Middle frontal gyrus (tissue), 1 donor: ENCODE data around the gene ANKRD55.
"Not testable (repeated sequence)": the region's sequence is repeated elsewhere in the genome, so short reads cannot be mapped to it uniquely, and the experiment has no call there.

Experiments
- DNase-seq: peaks from one replicate; pipeline ENCODE4 v3.0.0-alpha.2; 2015; ENCODE audit warnings: low spot score; ENCODE audit errors: extremely low spot score

ANKRD55 gene

GRCh38 chr5:56080375-56081052, 152.6 kb downstream of the ANKRD55 start:
- no peak for DNase-seq

GRCh38 chr5:56079157-56079500, 154.0 kb downstream of the ANKRD55 start:
- DNase-seq, result not testable (repeated sequence)

DNA sequence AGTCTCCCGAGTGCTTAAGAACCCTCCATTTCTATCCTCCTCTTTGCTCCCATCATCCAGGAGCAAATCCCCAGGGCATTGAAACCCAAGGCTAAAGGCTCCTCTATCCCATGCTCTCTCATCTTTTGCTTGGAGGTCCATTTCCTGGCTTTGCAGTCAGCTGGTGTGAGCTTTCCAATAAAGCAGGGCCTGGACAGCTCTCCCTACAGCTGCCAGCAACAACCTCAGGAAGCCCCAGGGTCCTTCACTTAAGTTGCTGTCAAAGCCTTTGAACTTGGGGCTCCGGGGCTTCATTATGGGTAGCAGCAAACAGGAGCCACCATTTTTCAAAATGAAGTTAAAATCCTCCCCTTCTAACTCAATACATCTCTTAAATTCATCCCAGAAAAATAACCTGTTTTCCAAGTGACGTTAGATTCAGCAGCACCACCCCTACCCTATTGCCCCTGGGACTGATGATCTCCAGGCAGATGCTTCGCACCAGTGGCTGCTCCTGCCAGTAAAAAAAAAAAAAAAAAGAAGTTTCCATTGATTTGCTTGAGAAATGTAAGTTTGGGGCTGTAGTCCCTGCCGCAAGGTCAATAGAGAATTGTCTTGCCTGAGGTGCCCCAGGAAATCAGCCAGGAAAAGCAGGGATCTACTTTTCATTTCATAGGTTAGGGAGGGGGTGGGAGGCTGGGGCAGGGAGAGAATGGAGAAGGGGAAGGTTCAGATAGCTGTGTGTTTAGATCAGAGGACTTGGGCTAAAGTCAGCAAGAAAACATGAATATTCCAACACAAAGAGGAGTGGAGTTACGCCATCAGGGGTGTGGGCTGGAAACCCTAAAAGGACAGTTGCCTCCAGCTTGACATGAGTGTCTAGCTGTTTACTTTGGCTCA, 154.6 kb downstream of the ANKRD55 start:
- no peak for DNase-seq

DNA sequence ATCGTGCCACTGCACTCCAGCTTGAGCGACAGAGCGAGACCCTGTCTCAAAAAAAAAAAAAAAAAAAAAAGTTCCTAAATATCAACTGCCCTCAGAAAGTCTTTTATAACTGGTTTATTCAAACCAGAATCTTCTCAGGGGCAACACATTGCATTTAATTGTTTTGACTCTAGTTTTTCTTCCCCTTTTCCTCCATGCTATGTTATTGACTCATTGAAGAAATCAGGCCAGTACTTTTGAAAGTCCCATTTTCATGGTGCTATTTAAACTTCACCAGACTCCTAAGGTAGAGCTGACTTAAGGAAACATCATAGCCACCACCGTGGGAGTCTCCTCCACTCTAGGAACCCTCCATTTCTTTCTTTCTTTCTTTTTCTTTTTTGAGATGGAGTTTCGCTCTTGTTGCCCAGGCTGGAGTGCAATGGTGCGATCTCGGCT, 155.3 kb downstream of the ANKRD55 start:
- no peak for DNase-seq

DNA sequence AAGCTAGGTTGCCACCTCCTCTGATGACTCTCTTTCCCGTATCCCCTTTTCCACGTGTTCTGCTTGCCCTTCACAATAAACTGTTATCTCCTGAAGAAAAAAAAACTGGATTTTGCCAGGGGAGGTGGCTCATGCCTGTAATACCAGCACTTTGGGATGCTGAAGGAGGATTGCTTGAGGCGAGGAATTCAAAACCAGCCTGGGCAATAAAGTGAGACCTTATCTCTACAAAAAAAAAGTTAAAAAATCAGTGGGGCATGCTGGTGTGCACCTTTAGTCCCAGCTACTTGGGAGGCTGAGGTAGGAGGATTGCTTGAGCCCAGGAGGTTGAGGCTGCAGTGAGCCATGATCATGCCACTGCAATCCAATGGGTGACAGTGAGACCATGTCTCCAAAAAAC, 156.6 kb downstream of the ANKRD55 start:
- no peak for DNase-seq

- DNase-seq, result no peak
Observed at GRCh38 chr5:56075361-56075760, 157.8 kb downstream of the ANKRD55 start.

DNA sequence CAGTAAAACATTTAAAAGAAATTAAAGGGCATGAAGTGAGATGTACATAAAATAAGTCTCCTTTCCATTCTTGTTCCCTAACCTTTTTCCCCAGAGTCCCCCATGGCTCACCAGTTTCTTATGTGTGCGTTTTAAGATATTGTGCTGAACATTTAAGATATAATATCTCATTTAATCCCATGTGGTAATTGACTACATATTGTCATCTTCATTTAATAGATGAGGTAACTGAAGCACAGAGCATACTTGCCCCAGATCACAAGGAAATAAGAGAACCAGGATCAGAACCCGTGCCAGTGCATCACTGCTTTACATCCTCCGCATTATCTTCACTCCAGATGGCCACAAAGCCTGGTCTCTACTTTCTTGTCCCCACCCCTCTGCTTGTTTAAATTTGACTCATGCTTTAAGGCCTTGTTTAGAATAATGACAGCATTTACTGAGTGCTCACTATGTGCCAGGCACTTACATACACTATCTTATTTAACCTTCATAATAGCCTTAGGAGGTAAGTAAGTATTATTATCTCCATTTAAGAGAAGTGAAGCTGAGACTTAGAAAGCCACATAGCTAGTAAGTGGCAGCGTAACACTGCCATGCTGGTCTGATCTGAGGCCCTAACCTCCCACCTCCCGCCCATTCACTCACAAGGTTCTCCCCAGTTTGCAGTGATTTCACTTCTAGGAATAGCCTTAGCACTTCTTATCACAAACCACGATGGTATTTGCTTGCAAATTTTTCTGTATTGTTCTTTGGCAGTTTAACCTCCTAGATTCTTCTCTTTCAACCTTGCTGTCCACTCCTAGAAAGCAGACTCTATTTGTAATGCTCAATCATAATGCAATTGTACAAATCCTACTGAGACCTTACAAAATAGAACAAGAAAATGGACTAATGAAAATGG, 160.0 kb downstream of the ANKRD55 start:
- no peak for DNase-seq

GRCh38 chr5:56071470-56071869, 161.7 kb downstream of the ANKRD55 start:
- DNase-seq, result no peak

- no peak for DNase-seq
Observed at GRCh38 chr5:56070851-56071465, 162.2 kb downstream of the ANKRD55 start.

DNA sequence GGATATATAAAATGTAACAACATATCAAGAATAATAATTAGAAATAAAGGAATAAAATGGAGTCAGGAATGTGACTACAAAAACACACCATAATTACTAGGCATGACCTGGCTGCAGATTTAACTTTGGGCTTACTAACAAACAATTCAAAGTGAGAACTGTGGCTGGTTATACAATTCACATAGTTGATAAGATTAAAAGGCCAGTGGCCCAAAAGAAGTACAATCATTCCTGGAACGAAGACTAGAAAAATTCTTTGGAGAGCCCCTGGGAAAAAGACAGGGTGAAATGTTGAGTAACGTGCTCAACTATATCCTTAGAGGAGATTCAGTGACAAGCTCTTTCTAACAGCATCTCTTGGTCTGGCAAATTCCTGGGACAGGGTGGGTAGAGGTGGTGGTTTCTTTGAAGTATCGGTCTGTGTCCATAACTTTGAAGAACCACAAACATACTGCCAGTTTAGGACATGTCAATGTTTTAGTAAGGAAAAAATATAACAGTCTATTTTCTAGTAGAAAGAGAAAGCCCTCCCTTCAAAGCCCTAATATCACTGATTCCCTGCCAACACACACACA, 163.4 kb downstream of the ANKRD55 start:
- DNase-seq, result no peak

DNA sequence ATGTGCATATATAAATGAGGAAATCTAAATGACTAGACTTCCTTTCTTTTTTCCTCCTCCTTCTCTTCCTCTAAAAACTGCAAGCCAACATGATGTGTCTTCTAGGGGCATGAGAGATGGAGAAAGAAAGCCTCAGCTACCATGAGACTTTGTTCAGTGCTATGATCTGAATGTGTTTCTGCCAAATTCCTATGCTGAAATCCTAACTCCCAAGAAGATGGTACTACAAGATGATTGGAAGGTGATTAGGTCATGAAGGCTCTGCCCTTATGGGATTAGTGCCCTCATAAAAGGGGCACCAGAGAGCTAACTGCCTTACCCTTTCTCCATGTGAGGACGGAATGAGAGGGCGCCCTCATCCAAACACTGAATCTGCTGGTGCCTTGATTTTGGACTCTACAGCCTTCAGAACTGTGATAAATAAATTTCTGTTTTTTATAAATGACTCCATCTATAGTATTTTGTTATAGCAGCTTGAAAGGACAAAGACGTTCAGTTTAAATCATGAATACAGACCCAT, 166.1 kb downstream of the ANKRD55 start:
- DNase-seq, result no peak

- no peak for DNase-seq
Observed at GRCh38 chr5:56064984-56065383, 168.1 kb downstream of the ANKRD55 start.

DNA sequence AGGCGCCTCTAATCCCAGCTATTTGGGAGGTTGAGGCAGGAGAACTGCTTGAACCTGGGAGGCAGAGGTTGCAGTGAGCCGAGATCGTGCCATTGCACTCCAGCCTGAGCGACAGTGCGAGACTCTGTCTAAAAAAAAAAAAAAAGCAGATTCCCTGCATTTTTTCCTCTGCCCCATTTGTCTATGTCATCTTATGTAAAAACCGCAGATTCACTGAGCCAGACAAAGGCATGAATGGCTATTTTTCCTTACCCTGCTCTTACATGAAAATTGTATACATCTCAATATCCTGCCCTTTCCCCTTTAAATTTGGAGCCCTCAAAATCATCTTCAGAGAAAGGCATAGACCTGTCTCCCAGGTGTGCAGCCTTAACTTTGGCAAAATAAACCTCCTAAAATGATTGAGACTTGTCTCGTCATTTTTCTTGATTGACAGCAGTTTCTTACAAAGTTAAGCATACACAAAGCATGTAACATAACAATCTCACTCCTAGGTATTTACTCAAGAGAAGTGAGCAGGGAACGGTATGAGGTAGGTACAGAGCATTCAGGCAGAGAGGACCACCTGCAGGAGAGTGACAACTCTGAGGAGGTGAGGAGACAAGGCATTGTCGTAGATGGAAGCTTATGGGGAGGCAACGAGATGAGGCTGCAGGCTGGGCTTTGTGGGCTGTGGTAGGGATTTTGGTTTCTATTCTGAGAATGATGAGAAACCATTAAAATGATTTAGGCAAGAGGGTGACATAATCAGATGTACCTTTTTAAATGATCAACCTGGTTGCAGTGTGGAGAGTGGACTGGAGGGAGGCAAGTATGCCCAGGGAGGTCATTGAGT, 172.6 kb downstream of the ANKRD55 start:
- no peak for DNase-seq

GRCh38 chr5:56059854-56060253, 173.3 kb downstream of the ANKRD55 start:
- no peak for DNase-seq

- no peak for DNase-seq
Observed at GRCh38 chr5:56056875-56057274, 176.3 kb downstream of the ANKRD55 start.

- no peak for DNase-seq
Observed at GRCh38 chr5:56055859-56056258, 177.3 kb downstream of the ANKRD55 start.

- DNase-seq, result no peak
Observed at GRCh38 chr5:56055287-56055686, 177.8 kb downstream of the ANKRD55 start.

- no peak for DNase-seq
Observed at GRCh38 chr5:56054666-56055065, 178.5 kb downstream of the ANKRD55 start.

DNA sequence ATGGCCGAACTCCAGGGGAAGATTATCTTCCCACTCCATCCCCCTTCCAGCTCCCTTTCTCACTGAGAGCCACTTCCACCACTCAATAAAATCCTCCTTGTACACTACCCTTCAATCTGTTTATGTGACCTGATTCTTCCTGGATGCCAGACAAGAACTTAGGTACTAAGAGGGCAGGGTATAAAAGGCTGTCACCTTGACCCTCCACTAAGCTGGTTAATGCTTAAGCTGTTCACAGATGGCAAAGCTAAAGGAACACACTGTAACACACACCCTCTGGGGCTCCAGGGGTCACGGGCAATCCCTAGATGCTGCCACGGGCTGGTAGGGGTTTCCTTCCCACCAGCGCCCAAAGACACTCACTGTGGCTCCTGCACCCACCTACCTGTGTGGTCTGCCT, 179.8 kb downstream of the ANKRD55 start:
- DNase-seq, result no peak

DNA sequence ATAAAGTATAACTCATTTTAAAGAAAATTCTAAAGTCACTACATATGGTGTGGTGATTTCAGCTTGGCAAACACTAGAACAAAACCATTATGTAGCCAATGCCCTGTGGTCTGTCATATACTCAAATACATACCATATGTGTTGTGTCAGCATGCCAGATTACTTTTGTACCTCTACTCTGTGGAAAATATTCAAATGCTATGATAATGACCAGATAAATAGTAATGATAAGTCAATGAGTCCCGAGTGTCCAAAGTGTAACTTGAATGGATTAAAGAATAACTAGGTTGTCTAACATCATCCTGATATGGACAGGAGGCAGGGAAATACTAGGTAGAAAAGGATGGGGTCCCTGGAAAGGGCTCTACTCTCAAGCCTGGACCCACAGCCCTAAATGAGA, 180.4 kb downstream of the ANKRD55 start:
- DNase-seq, result no peak
